CD4-positive, alpha-beta T cell treated with Interleukin-1 beta for 1 hour (primary cell): ENCODE results near the gene NR5A2.

ENCODE experiments used
- DNase-seq, 2 donors: peaks; one replicate each; pipeline ENCODE4 v3.0.0-alpha.2; 2020 to 2022

NR5A2 gene

GRCh38 chr1:200128944-200129879 is 101.7 kb downstream of the NR5A2 start:
- DNase-seq: peak; percentile 4 to 53

- no peak for DNase-seq
These were observed 103.0 kb downstream of the NR5A2 start for GRCh38 chr1:200130552-200130951.

GRCh38 chr1:200131551-200132125 is 104.1 kb downstream of the NR5A2 start:
- no peak for DNase-seq

- no peak for DNase-seq
These were observed 105.6 kb downstream of the NR5A2 start for GRCh38 chr1:200133123-200133522.

GRCh38 chr1:200134116-200134515 is 106.6 kb downstream of the NR5A2 start:
- no peak for DNase-seq

GRCh38 chr1:200136384-200136783 is 108.9 kb downstream of the NR5A2 start:
- DNase-seq: no peak

- DNase-seq: peak; percentile 15 to 59
These were observed 112.2 kb downstream of the NR5A2 start for GRCh38 chr1:200139661-200140250.

GRCh38 chr1:200143347-200143746 is 115.8 kb downstream of the NR5A2 start:
- DNase-seq: no peak

GRCh38 chr1:200146100-200146499 is 118.6 kb downstream of the NR5A2 start:
- DNase-seq: no peak

GRCh38 chr1:200147094-200147493 is 119.6 kb downstream of the NR5A2 start:
- no peak for DNase-seq

GRCh38 chr1:200147742-200148141 is 120.2 kb downstream of the NR5A2 start:
- DNase-seq: no peak

- DNase-seq: no peak
These were observed 122.5 kb downstream of the NR5A2 start for GRCh38 chr1:200150006-200150405.

- DNase-seq: no peak
These were observed 123.2 kb downstream of the NR5A2 start for GRCh38 chr1:200150721-200151120.

- DNase-seq: no peak
These were observed 124.8 kb downstream of the NR5A2 start for GRCh38 chr1:200152336-200152735.

GRCh38 chr1:200153277-200154055 is 126.0 kb downstream of the NR5A2 start:
- DNase-seq: peak; percentile 56 to 65

GRCh38 chr1:200154069-200154767 is 126.7 kb downstream of the NR5A2 start:
- peak; percentile 65 to 66 for DNase-seq

GRCh38 chr1:200157715-200158114 is 130.2 kb downstream of the NR5A2 start:
- no peak for DNase-seq

GRCh38 chr1:200161801-200162200 is 134.3 kb downstream of the NR5A2 start:
- no peak for DNase-seq

GRCh38 chr1:200162258-200162657 is 134.7 kb downstream of the NR5A2 start:
- no peak for DNase-seq

- no peak for DNase-seq
These were observed 135.4 kb downstream of the NR5A2 start for GRCh38 chr1:200162877-200163276.

GRCh38 chr1:200163911-200164310 is 136.4 kb downstream of the NR5A2 start:
- no peak for DNase-seq

- DNase-seq: no peak
These were observed 138.1 kb downstream of the NR5A2 start for GRCh38 chr1:200165493-200166220.
